SK-N-SH (cell line): Measurements from ENCODE around the gene MAGI2. TPM values are rescaled to one million over a fixed set of nuclear protein-coding genes. Genes with fewer than 3 reads are reported as not detected.

Experiments
- CTCF ChIP-seq: fragments of 200-600 bp; sonication (generic); IDR thresholded peaks from 2 replicates; pipeline ENCODE4 v1.6.1; 2017; ENCODE audit warnings: antibody characterized with exemption, mild to moderate bottlenecking, moderate library complexity
- EP300 ChIP-seq, 2 experiments: IDR thresholded peaks; 2 replicates each; pipeline versions ENCODE4 v1.4.0 to v1.6.1; 2012; ENCODE audit warnings: borderline replicate concordance in 1 of 2, low read depth in 1 of 2, low read length in 1 of 2
- EZH2phosphoT487 ChIP-seq: fragments of 200-600 bp; sonication (generic); IDR thresholded peaks from 2 replicates; pipeline ENCODE4 v1.6.1; 2017; ENCODE audit warnings: low read depth, mixed run types, mild to moderate bottlenecking, antibody characterized with exemption, moderate library complexity, borderline replicate concordance
- FOSL2 ChIP-seq: IDR thresholded peaks from 2 replicates; pipeline ENCODE4 v1.4.0; 2012; ENCODE audit warnings: low read depth, mild to moderate bottlenecking, moderate library complexity, borderline replicate concordance
- FOXM1 ChIP-seq: IDR thresholded peaks from 2 replicates; pipeline ENCODE4 v1.4.0; 2012; ENCODE audit warnings: low read depth, mild to moderate bottlenecking
- GATA2 ChIP-seq: sonication (generic); formaldehyde crosslinking; IDR thresholded peaks from 2 replicates; pipeline ENCODE4 v1.5.0; 2020; ENCODE audit warnings: mild to moderate bottlenecking, missing genetic modification reagents
- JUND ChIP-seq: IDR thresholded peaks from 2 replicates; pipeline ENCODE4 v1.4.0; 2012
- MAX ChIP-seq: IDR thresholded peaks from 2 replicates; pipeline ENCODE4 v1.4.0; 2012; ENCODE audit warnings: low read depth
- MXI1 ChIP-seq: IDR thresholded peaks from 2 replicates; pipeline ENCODE4 v1.6.1; 2012; ENCODE audit warnings: mild to moderate bottlenecking, low read depth, low read length, improper control_type of control experiment
- NFIC ChIP-seq: IDR thresholded peaks from 2 replicates; pipeline ENCODE4 v1.4.0; 2012; ENCODE audit warnings: borderline replicate concordance
- POLR2AphosphoS5 ChIP-seq: IDR thresholded peaks from 2 replicates; pipeline ENCODE4 v1.6.1; 2012; ENCODE audit warnings: low read depth, low read length
- RAD21 ChIP-seq: IDR thresholded peaks from 2 replicates; pipeline ENCODE4 v1.6.1; 2012; ENCODE audit warnings: mild to moderate bottlenecking, low read length
- REST ChIP-seq: IDR thresholded peaks from 2 replicates; pipeline ENCODE4 v1.6.1; 2012; ENCODE audit warnings: mild to moderate bottlenecking, low read depth, low read length, moderate library complexity
- RFX5 ChIP-seq: IDR thresholded peaks from 2 replicates; pipeline ENCODE4 v1.6.1; 2012; ENCODE audit warnings: mild to moderate bottlenecking, improper control_type of control experiment, low read length
- SMC3 ChIP-seq: IDR thresholded peaks from 2 replicates; pipeline ENCODE4 v1.6.1; 2012; ENCODE audit warnings: low read depth, low read length, improper control_type of control experiment
- TEAD4 ChIP-seq: IDR thresholded peaks from 2 replicates; pipeline ENCODE4 v1.4.0; 2012; ENCODE audit warnings: mild to moderate bottlenecking, borderline replicate concordance; ENCODE audit not compliant: insufficient read depth
- USF1 ChIP-seq: IDR thresholded peaks from 2 replicates; pipeline ENCODE4 v1.4.0; 2012; ENCODE audit warnings: low read depth, borderline replicate concordance
- YY1 ChIP-seq: IDR thresholded peaks from 2 replicates; pipeline ENCODE4 v1.4.0; 2012; ENCODE audit warnings: low read depth, mild to moderate bottlenecking
- ZBTB33 ChIP-seq: IDR thresholded peaks from 2 replicates; pipeline ENCODE4 v1.4.0; 2012; ENCODE audit warnings: low read depth, borderline replicate concordance
- polyA plus RNA-seq, 3 experiments: library from polyadenylated mRNA; depleted of rRNA; stranded (reverse); fragments of >200 nt; gene quantifications; 2 replicates each; pipeline ENCODE4 v1.2.3, GENCODE V29; 2012

The MAGI2 gene
- polyA plus RNA-seq, 1 of the 3 experiments (the other 2 are of a cell fraction): 1.1 TPM

GRCh38 chr7:78151229-78151628 is 1302.2 kb downstream of the MAGI2 start (continued):
- TF ChIP-seq CTCF (no peak), TEAD4 (0 out of 2 replicates have a peak, but pooled peaks have one; percentile 11), RFX5 (no peak), REST (no peak; the same call in 1 of the 2 replicates), POLR2AphosphoS5 (no peak; the same call in 1 of the 2 replicates), FOXM1 (no peak), NFIC (peak; percentile 85), EZH2phosphoT487 (no peak), YY1 (no peak), USF1 (no peak), JUND (peak; percentile 46; the same call in 1 of the 2 replicates), MXI1 (no peak), GATA2 (no peak), EP300 (IDR thresholded peaks at IDR 0.05; ENCODE audit: borderline replicate concordance in 1 of 2, low read depth in 1 of 2, low read length in 1 of 2) (peak in 1 of 2 experiments; percentile 55; a peak in 1 of 4 replicates), SMC3 (no peak), MAX (no peak; the same call in 1 of the 2 replicates), RAD21 (no peak), ZBTB33 (no peak), FOSL2 (peak; percentile 44; the same call in 1 of the 2 replicates)
